ENCODE data around the gene LTN1.

GRCh38 chr21:29033871-29034270 is 41.2 kb upstream of the LTN1 start:
- TF ChIP-seq CTCF (IDR thresholded peaks at IDR 0.05): no peak
- TF ChIP-seq POLR2A (IDR thresholded peaks at IDR 0.05): no peak

All from body of pancreas (tissue), 4 donors.